Renal pelvis (tissue), 4 donors: ENCODE results near the gene DGLUCY. TPM values are rescaled to one million over a fixed set of nuclear protein-coding genes. Genes with fewer than 3 reads are reported as not detected.
"Not testable (repeated sequence)": the region's sequence is repeated elsewhere in the genome, so short reads cannot be mapped to it uniquely, and the experiment has no call there.

ENCODE experiments used
- DNase-seq: peaks from one replicate; pipeline ENCODE4 v3.0.0-alpha.2; 2013
- polyA plus RNA-seq, 3 donors: library from polyadenylated mRNA; unstranded; fragments of 120-200 nt; gene quantifications; one replicate each; pipeline ENCODE4 v1.2.1, GENCODE V29; 2013; ENCODE audit not compliant: insufficient read length in 3 of 3

Gene DGLUCY
- polyA plus RNA-seq, 3 donors, result 69.6 to 90.1 (median 85.1) TPM

GRCh38 chr14:91257328-91258010 is 143.6 kb downstream of the DGLUCY start:
- no peak for DNase-seq

GRCh38 chr14:91258011-91258618 is 144.2 kb downstream of the DGLUCY start:
- no peak for DNase-seq

- DNase-seq, result no peak
Measured at GRCh38 chr14:91258876-91259275, 145.0 kb downstream of the DGLUCY start.

DNA sequence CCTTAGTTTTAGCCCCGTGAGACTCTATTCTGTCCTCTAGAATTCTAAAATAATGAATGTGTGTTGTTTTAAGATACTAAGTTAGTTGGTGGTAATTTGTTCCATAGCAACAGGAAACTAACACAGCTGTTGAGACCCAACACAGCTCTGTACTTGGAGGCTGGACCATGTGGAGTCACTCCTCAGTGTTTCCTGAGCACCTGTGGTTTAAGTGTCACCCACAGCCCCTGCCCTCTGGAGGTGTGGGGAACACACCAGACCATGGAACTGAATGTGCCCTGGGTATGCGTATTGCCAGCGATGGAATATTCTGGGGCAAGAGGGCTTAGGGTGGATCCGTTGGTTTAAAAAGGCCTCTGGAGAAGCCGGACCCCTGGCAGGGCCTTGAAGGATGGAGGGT is 147.2 kb downstream of the DGLUCY start:
- DNase-seq, result no peak

- DNase-seq, result no peak
Measured at GRCh38 chr14:91261986-91262549, 148.2 kb downstream of the DGLUCY start.

DNA sequence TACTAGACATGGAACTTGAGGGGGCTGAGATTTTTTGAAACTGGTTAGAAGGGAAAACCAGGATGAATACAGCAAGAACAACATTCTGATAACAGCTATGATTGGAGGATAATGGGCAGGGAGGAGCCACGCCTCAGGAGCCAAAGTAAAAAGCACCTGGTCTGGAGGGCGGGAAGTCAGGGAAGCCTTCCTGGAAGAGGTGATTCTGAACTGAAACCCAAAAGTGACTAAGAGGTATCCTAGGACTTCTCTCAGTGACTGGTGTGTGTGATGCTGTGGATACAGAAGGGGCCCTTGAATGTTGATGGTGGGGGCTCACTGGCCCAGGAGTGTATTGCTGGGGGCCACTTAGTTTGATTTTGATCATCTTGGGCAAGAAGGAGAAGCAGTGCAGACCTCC is 149.5 kb downstream of the DGLUCY start:
- no peak for DNase-seq

DNA sequence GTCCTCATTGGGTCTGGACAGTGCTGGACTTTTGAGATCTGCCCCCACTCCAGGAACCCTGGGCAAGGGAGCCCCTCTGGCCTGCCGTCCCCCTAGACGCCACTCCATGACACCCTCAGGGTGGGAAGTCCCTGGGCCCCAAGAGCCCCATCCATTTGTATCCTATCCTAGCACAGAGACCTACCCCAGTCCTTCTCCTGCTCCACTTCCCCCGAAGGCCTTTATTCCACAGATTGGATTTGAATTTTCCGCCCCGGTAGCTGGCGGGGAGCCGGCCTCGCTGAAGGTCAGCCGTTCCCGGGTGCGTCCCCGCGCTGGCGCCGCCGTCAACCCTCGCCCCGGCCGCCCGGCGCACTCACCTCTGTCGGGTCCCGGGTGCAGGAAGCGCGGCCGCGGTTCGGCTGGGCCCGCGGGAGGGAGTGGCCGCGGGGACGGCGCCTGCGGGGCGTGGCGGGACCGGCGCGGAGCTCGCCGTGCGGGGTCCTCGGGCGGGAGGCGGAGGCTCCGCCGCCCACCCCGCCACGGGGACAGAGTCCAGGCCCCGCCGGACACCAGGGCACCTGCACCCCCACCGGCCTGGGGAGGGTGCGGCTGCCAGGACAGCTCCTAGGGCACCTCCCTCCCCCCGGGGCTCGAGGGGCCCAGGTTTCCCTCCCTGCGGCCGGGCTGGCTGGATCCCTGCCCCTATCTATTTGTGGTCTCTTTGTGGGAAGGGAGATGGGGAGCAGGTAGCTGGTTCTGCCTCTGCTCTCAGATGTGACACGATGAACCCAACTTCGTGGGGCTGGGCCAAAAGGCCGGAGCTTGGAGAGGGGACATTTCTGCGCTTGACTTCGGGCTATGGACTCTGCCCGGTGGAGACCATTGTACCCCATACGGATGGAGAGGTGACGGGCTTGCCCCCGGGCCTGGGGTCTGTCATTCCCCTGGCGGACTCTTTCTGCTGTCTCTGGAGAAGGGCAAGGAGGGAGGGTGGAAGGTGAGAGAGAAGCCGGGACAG is 150.6 kb downstream of the DGLUCY start:
- no peak for DNase-seq

- DNase-seq, result no peak
Measured at GRCh38 chr14:91265404-91265803, 151.5 kb downstream of the DGLUCY start.

DNA sequence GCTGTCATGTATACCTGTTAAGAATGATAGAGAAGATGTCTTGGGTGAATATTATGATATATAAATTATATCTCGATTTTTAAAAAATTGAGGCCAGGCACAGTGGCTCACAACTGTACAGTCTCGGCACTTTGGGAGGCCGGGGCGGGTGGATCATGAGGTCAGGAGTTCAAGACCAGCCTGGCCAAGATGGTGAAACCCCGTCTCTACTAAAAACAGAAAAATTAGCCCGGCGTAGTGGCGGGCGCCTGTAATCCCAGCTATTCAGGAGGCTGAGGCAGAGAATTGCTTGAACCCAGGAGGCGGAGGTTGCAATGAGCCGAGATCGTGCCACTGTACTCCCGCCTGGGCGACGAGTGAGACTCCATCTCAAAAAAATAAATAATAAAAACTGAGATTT is 152.4 kb downstream of the DGLUCY start:
- not testable (repeated sequence) for DNase-seq

GRCh38 chr14:91267965-91268437 is 154.1 kb downstream of the DGLUCY start:
- no peak for DNase-seq

DNA sequence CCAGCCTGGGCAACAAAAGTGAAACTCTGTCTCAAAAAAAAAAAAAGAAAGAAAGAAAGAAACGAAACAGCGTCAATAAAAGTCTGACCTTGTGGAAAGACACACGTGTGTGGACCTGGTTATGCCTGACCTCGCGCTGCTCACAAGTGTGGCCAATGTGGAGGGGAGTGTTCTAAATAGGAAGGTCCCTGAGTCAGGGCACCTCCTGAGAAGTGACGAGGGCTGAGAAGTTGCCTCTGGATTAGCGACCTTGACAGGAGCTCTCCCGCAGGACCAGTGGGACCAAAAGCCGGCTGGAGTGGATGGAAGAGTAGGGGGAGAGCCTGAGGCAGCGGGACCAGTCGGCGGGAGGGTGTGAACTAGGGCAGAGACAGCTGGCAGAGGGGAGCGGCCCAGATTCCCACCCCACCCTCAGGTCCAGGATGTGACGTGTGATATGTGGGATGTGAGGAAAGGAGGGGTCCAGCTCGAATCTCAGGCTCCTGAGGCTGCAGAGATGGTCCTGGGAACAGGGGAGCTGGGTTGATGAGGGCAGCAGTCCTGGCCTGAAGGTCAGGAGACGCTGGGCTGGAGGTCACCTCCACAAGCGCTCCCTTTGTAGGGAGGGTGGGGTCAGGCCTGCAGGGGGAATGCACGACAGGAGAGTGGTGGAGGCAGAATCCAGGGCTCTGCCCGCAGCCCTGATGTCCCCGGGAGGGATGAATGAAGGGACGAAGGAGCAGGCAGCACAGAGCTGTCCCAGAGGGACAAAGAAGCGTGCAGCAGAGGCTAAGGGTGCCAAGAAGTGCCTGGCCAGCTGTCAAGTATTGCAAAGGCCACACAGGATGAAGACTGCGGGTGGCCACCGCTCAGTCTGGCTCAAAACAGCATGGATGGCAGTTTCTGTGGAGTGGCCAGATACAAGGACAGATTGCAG is 155.5 kb downstream of the DGLUCY start:
- DNase-seq, result no peak

DNA sequence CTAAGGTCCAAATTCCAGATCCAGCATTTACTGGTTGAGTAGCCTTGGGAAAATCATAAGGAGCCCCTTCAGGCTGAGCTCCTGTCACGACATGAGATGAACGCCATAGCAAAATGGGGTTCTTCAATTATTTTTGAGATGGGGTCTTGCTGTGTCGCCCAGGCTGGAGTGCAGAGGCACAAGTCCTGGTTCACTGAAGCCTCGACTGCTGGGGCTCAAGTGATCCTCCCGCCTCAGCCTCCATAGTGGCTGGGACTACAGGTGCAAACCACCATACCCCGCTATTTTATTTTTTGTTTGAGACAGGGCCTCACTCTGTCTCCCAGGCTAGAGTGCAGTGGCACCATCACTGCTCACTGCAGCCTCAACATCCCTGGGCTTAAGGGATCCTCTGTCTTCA is 156.3 kb downstream of the DGLUCY start:
- DNase-seq, result no peak

DNA sequence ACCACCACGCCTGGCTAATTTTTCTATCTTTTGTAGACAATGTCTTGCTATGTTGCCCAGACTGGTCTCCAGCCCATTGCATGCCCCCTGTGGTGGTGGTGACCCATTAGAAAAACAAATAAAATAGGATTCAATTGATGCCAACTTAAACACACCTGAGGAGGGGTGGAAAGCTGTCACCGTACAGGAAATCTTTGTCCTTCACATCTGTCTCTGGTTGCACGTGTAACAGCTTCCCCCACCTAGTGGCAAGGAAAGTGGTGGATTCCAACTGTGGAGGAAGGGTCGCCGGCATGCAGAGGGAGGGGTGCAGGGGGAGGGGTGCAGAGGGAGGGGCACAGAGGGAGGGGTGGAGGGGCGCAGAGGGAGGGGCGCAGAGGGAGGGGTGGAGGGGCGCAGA is 156.7 kb downstream of the DGLUCY start:
- no peak for DNase-seq

DNA sequence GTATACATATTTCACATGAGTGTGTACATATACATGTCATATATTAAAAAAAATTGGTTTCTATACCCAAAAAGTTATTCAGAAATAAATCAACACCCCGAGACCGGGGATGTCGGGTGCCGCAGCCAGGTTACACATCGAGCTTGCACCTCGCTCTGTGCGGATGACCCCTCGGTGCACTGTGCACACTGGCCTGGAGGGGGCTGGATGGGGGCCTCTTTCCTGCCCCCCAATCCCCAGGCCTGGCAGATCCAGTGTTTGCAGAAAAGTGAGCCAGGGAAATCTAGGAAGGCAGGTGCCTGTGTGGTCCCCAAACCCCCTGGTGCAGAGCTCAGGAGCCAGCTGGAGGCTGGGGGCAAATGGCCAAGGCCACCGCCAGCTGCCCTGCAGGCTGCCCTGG is 157.8 kb downstream of the DGLUCY start:
- no peak for DNase-seq

- no peak for DNase-seq
Measured at GRCh38 chr14:91272341-91273272, 158.7 kb downstream of the DGLUCY start.

- DNase-seq, result no peak
Measured at GRCh38 chr14:91273273-91273884, 159.5 kb downstream of the DGLUCY start.

GRCh38 chr14:91273885-91274273 is 160.0 kb downstream of the DGLUCY start:
- DNase-seq, result no peak

DNA sequence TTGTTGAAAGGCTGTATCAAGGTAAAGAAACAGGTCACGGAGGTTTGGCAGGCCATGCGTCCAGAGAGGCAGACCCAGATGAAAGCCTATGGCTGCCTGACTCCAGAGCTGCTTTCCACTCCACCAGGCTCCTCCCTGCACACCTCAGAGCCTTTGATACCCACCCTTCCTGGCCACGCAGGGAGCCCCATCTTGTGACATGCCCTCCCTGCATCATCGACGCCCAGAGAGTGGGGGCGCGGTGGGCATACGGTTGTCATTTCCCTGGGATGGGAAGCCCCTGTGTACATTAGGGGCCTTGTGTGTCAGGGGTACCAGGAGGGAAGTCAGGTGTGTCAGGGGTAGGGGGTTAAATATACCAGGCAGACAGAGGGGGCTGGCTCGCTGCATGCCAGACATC is 160.9 kb downstream of the DGLUCY start:
- no peak for DNase-seq
